SK-N-SH (cell line): ENCODE measurements around the gene SHKBP1. TPM values are rescaled to one million over a fixed set of nuclear protein-coding genes. Genes with fewer than 3 reads are reported as not detected.

Experiments used
- CTCF ChIA-PET: fragments of 300-600, 350-600 bp; formaldehyde crosslinking; extraction: SDS; loops from one replicate; lab custom pipeline; 2021; lab: Yijun Ruan, JAX
- POLR2A ChIA-PET: fragments of 350-600 bp; sonication (Branson Sonifier 250); formaldehyde crosslinking; extraction: SDS; loops from one replicate; lab custom pipeline; 2020; ENCODE audit warnings: antibody characterized with exemption, inconsistent platforms; lab: Yijun Ruan, JAX
- DNase-seq: peaks from one replicate; pipeline ENCODE4 v3.0.0; 2012
- H2AFZ ChIP-seq: fragments of 200-600 bp; sonication (generic); 2 replicates; pipeline ENCODE4 v1.8.1; 2016; ENCODE audit warnings: antibody characterized with exemption, mild to moderate bottlenecking, low read depth
- H3F3A ChIP-seq: fragments of 200-600 bp; sonication (generic); replicated peaks from 2 replicates; pipeline ENCODE3; 2016; ENCODE audit warnings: antibody characterized with exemption, mild to moderate bottlenecking; ENCODE audit not compliant: insufficient read depth
- H3K27ac ChIP-seq, 2 experiments: fragments of 200-500 bp in 1 of 2; fragments of 200-600 bp in 1 of 2; sonication (Bioruptor generic) in 1 of 2; sonication (generic), shearing (Covaris generic) in 1 of 2; 2 replicates each; pipeline versions ENCODE4 v1.5.1 to v1.6.1; 2014 to 2016; ENCODE audit warnings: low read depth in 2 of 2, inconsistent platforms in 1 of 2, low read length in 1 of 2, mild to moderate bottlenecking in 1 of 2, mixed read lengths in 1 of 2
- H3K27me3 ChIP-seq: fragments of 200-600 bp; sonication (generic), shearing (Covaris generic); 2 replicates; pipeline ENCODE4 v1.6.1; 2016; ENCODE audit warnings: mixed run types; ENCODE audit not compliant: insufficient read depth
- H3K36me3 ChIP-seq, 2 experiments: fragments of 200-500 bp in 1 of 2; fragments of 200-600 bp in 1 of 2; sonication (Bioruptor generic) in 1 of 2; sonication (generic) in 1 of 2; replicated peaks in 1 of 2; 2 replicates each; pipeline versions ENCODE3 to v1.5.1; 2014 to 2016; ENCODE audit warnings: low read length in 1 of 2, mild to moderate bottlenecking in 1 of 2; ENCODE audit not compliant: insufficient read depth in 2 of 2, control insufficient read depth in 1 of 2
- H3K4me1 ChIP-seq, 2 experiments: fragments of 200-500 bp in 1 of 2; fragments of 200-600 bp in 1 of 2; sonication (Bioruptor generic) in 1 of 2; sonication (generic), shearing (Covaris generic) in 1 of 2; 2 replicates each; pipeline versions ENCODE4 v1.5.1 to v1.6.1; 2014 to 2016; ENCODE audit warnings: low read depth in 1 of 2, low read length in 1 of 2, mixed run types in 1 of 2; ENCODE audit not compliant: insufficient read depth in 2 of 2, control insufficient read depth in 1 of 2
- H3K4me2 ChIP-seq: fragments of 200-600 bp; sonication (generic), shearing (Covaris generic); 2 replicates; pipeline ENCODE4 v1.6.1; 2017; ENCODE audit warnings: mixed run types
- H3K4me3 ChIP-seq, 2 experiments: fragments of 200-500 bp in 1 of 2; fragments of 200-600 bp in 1 of 2; sonication (Bioruptor generic) in 1 of 2; sonication (generic), shearing (Covaris generic) in 1 of 2; 2 replicates each; pipeline versions ENCODE4 v1.5.1 to v1.8.1; 2014 to 2016; ENCODE audit warnings: low read depth in 2 of 2, inconsistent platforms in 1 of 2, low read length in 1 of 2, mild to moderate bottlenecking in 1 of 2, mixed read lengths in 1 of 2, moderate library complexity in 1 of 2
- H3K79me2 ChIP-seq: fragments of 200-600 bp; sonication (generic); 2 replicates; pipeline ENCODE4 v1.8.1; 2017; ENCODE audit warnings: mild to moderate bottlenecking; ENCODE audit not compliant: insufficient read depth
- H3K9ac ChIP-seq: fragments of 200-600 bp; sonication (generic); 2 replicates; pipeline ENCODE4 v1.6.1; 2017; ENCODE audit warnings: mixed run types
- H3K9me2 ChIP-seq: fragments of 200-600 bp; sonication (generic); 2 replicates; pipeline ENCODE4 v1.6.1; 2017; ENCODE audit warnings: mixed run types
- H3K9me3 ChIP-seq: fragments of 200-600 bp; sonication (generic); 2 replicates; pipeline ENCODE4 v1.6.1; 2017; ENCODE audit warnings: mixed run types, mild to moderate bottlenecking, moderate library complexity
- H4K20me1 ChIP-seq: fragments of 200-600 bp; sonication (generic); 2 replicates; pipeline ENCODE4 v1.6.1; 2017; ENCODE audit warnings: mild to moderate bottlenecking, mixed run types; ENCODE audit not compliant: insufficient read depth
- CHD2 ChIP-seq: fragments of 150-350 bp; IDR thresholded peaks from 2 replicates; pipeline ENCODE4 v1.6.1; 2018; ENCODE audit warnings: low read length; ENCODE audit not compliant: partially characterized antibody
- ELF1 ChIP-seq: IDR thresholded peaks from 2 replicates; pipeline ENCODE4 v1.4.0; 2012
- EP300 ChIP-seq, 2 experiments: IDR thresholded peaks; 2 replicates each; pipeline versions ENCODE4 v1.4.0 to v1.6.1; 2012; ENCODE audit warnings: borderline replicate concordance in 1 of 2, low read depth in 1 of 2, low read length in 1 of 2
- EZH2phosphoT487 ChIP-seq: fragments of 200-600 bp; sonication (generic); IDR thresholded peaks from 2 replicates; pipeline ENCODE4 v1.6.1; 2017; ENCODE audit warnings: low read depth, mixed run types, mild to moderate bottlenecking, antibody characterized with exemption, moderate library complexity, borderline replicate concordance
- FOSL2 ChIP-seq: IDR thresholded peaks from 2 replicates; pipeline ENCODE4 v1.4.0; 2012; ENCODE audit warnings: low read depth, mild to moderate bottlenecking, moderate library complexity, borderline replicate concordance
- FOXJ3 ChIP-seq: sonication (generic); formaldehyde crosslinking; IDR thresholded peaks from 2 replicates; pipeline ENCODE4 v1.5.1; 2020; ENCODE audit warnings: mild to moderate bottlenecking, missing genetic modification reagents
- FOXM1 ChIP-seq: IDR thresholded peaks from 2 replicates; pipeline ENCODE4 v1.4.0; 2012; ENCODE audit warnings: low read depth, mild to moderate bottlenecking
- GABPA ChIP-seq: IDR thresholded peaks from 2 replicates; pipeline ENCODE4 v1.4.0; 2012; ENCODE audit warnings: low read depth, mild to moderate bottlenecking
- GATA2 ChIP-seq: sonication (generic); formaldehyde crosslinking; IDR thresholded peaks from 2 replicates; pipeline ENCODE4 v1.5.0; 2020; ENCODE audit warnings: mild to moderate bottlenecking, missing genetic modification reagents
- IRF3 ChIP-seq: fragments of 150-350 bp; IDR thresholded peaks from 2 replicates; pipeline ENCODE4 v1.6.1; 2016; ENCODE audit warnings: mild to moderate bottlenecking, low read depth, low read length
- JUND ChIP-seq: IDR thresholded peaks from 2 replicates; pipeline ENCODE4 v1.4.0; 2012
- MEF2A ChIP-seq: IDR thresholded peaks from 2 replicates; pipeline ENCODE4 v1.4.0; 2012; ENCODE audit warnings: low read depth, borderline replicate concordance
- NFIC ChIP-seq: IDR thresholded peaks from 2 replicates; pipeline ENCODE4 v1.4.0; 2012; ENCODE audit warnings: borderline replicate concordance
- POLR2AphosphoS5 ChIP-seq: IDR thresholded peaks from 2 replicates; pipeline ENCODE4 v1.6.1; 2012; ENCODE audit warnings: low read depth, low read length
- RAD21 ChIP-seq: IDR thresholded peaks from 2 replicates; pipeline ENCODE4 v1.6.1; 2012; ENCODE audit warnings: mild to moderate bottlenecking, low read length
- RCOR1 ChIP-seq: fragments of 150-350 bp; IDR thresholded peaks from 2 replicates; pipeline ENCODE4 v1.6.1; 2017; ENCODE audit warnings: antibody characterized with exemption, low read length
- REST ChIP-seq: IDR thresholded peaks from 2 replicates; pipeline ENCODE4 v1.6.1; 2012; ENCODE audit warnings: mild to moderate bottlenecking, low read depth, low read length, moderate library complexity
- RFX5 ChIP-seq: IDR thresholded peaks from 2 replicates; pipeline ENCODE4 v1.6.1; 2012; ENCODE audit warnings: mild to moderate bottlenecking, improper control_type of control experiment, low read length
- SIN3A ChIP-seq: IDR thresholded peaks from 2 replicates; pipeline ENCODE4 v1.6.1; 2012; ENCODE audit warnings: low read depth, mild to moderate bottlenecking, low read length, moderate library complexity, borderline replicate concordance
- SMC3 ChIP-seq: IDR thresholded peaks from 2 replicates; pipeline ENCODE4 v1.6.1; 2012; ENCODE audit warnings: low read depth, low read length, improper control_type of control experiment
- TAF1 ChIP-seq: IDR thresholded peaks from 2 replicates; pipeline ENCODE4 v1.6.1; 2012; ENCODE audit warnings: low read depth, mild to moderate bottlenecking, low read length, moderate library complexity, borderline replicate concordance
- TCF12 ChIP-seq: IDR thresholded peaks from 2 replicates; pipeline ENCODE4 v1.4.0; 2012
- TEAD4 ChIP-seq: IDR thresholded peaks from 2 replicates; pipeline ENCODE4 v1.4.0; 2012; ENCODE audit warnings: mild to moderate bottlenecking, borderline replicate concordance; ENCODE audit not compliant: insufficient read depth
- USF2 ChIP-seq: fragments of 150-350 bp; IDR thresholded peaks from 2 replicates; pipeline ENCODE4 v1.6.1; 2017; ENCODE audit warnings: antibody characterized with exemption, low read length, low read depth, borderline replicate concordance
- YY1 ChIP-seq: IDR thresholded peaks from 2 replicates; pipeline ENCODE4 v1.4.0; 2012; ENCODE audit warnings: low read depth, mild to moderate bottlenecking
- ZBTB33 ChIP-seq: IDR thresholded peaks from 2 replicates; pipeline ENCODE4 v1.4.0; 2012; ENCODE audit warnings: low read depth, borderline replicate concordance
- WGBS: methylation state at CpG from one replicate; pipeline ENCODE4 v1.1.6; 2017; ENCODE audit warnings: low lambda C conversion rate; 5-methylcytosine and 5-hydroxymethylcytosine counted together
- polyA plus RNA-seq, 3 experiments: library from polyadenylated mRNA; depleted of rRNA; stranded (reverse); fragments of >200 nt; gene quantifications; 2 replicates each; pipeline ENCODE4 v1.2.3, GENCODE V29; 2012

Gene SHKBP1
- polyA plus RNA-seq (2012; rRNA removed), result 49.1 and 62.7 TPM in 2 replicates
- 18.1 and 37.6 TPM in 2 replicates for polyA plus RNA-seq (2012; cell fraction: cytosol; rRNA removed)
- 93.4 and 94.6 TPM in 2 replicates for polyA plus RNA-seq (2012; cell fraction: nucleus; rRNA removed)

GRCh38 chr19:40576585-40577451, at the start of gene SHKBP1:
Gene SHKBP1, plus strand, starts transcription at chr19:40576873. Its CDS starts 27 bp downstream, at chr19:40576900.
- CTCF ChIA-PET, result no interaction called here
- H3K36me3 ChIP-seq, result peaks cover 5 to 17% of the 10 kb centered on the region in 2 experiments
- peaks cover 3% of the 10 kb centered on the region for H3F3A ChIP-seq
- no peaks in the 10 kb centered on the region for H4K20me1 ChIP-seq
- H3K9me3 ChIP-seq, result no peaks in the 10 kb centered on the region
- peak within 1 kb of the TSS; percentile 81 for H3K9ac ChIP-seq
- no peaks in the 10 kb centered on the region for H3K27me3 ChIP-seq
- POLR2A ChIA-PET, result no interaction called here
- H3K4me3 ChIP-seq, result peak within 1 kb of the TSS; percentile 70 to 77
- H2AFZ ChIP-seq, result peak within 1 kb of the TSS; percentile 90
- 3% methylated on average over 44 of the region's 55 CpGs for WGBS
- H3K9me2 ChIP-seq, result no peaks in the 10 kb centered on the region
- DNase-seq, result peak; percentile 98
- H3K79me2 ChIP-seq, result no peaks in the 10 kb centered on the region
- H3K27ac ChIP-seq, result peak within 1 kb of the TSS; percentile 45 to 62; a peak in 2 of 4 replicates
- H3K4me2 ChIP-seq, result peak within 1 kb of the TSS; percentile 92
- peaks cover 4 to 10% of the 10 kb centered on the region in 2 experiments; a peak in 2 of 4 replicates for H3K4me1 ChIP-seq
- TF ChIP-seq CHD2, result peak; percentile 76
- no peak for TF ChIP-seq FOSL2
- TF ChIP-seq RAD21, result no peak
- TF ChIP-seq YY1, result no peak
- TF ChIP-seq FOXM1, result no peak
- no peak for TF ChIP-seq EP300 (IDR thresholded peaks at IDR 0.05; ENCODE audit: borderline replicate concordance in 1 of 2, low read depth in 1 of 2, low read length in 1 of 2)
- no peak for TF ChIP-seq JUND
- TF ChIP-seq USF2, result no peak
- no peak for TF ChIP-seq SMC3
- TF ChIP-seq ELF1, result peak; percentile 99
- TF ChIP-seq TEAD4, result 0 out of 2 replicates have a peak, but pooled peaks have one; percentile 10
- no peak for TF ChIP-seq SIN3A
- TF ChIP-seq IRF3, result peak; percentile 90
- TF ChIP-seq REST, result no peak
- no peak for TF ChIP-seq EZH2phosphoT487
- no peak for TF ChIP-seq RCOR1
- 0 out of 2 replicates have a peak, but pooled peaks have one; percentile 21 for TF ChIP-seq POLR2AphosphoS5
- no peak for TF ChIP-seq FOXJ3 (CRISPR knock-in tag)
- peak; percentile 68 for TF ChIP-seq GABPA
- no peak for TF ChIP-seq TCF12
- TF ChIP-seq NFIC, result no peak
- TF ChIP-seq TAF1, result peak; percentile 70; the same call in 1 of the 2 replicates
- TF ChIP-seq ZBTB33, result no peak; the same call in 1 of the 2 replicates
- no peak for TF ChIP-seq RFX5
- no peak for TF ChIP-seq MEF2A
- no peak for TF ChIP-seq GATA2
